Measurements from ENCODE around the gene TRAF2.
"Not testable (repeated sequence)": the region's sequence is repeated elsewhere in the genome, so short reads cannot be mapped to it uniquely, and the experiment has no call there.

The TRAF2 gene

GRCh38 chr9:136858844-136859757, 27.2 kb upstream of the TRAF2 start:
- no peak for DNase-seq

GRCh38 chr9:136860529-136860928, 25.8 kb upstream of the TRAF2 start:
- DNase-seq, result no peak

DNA sequence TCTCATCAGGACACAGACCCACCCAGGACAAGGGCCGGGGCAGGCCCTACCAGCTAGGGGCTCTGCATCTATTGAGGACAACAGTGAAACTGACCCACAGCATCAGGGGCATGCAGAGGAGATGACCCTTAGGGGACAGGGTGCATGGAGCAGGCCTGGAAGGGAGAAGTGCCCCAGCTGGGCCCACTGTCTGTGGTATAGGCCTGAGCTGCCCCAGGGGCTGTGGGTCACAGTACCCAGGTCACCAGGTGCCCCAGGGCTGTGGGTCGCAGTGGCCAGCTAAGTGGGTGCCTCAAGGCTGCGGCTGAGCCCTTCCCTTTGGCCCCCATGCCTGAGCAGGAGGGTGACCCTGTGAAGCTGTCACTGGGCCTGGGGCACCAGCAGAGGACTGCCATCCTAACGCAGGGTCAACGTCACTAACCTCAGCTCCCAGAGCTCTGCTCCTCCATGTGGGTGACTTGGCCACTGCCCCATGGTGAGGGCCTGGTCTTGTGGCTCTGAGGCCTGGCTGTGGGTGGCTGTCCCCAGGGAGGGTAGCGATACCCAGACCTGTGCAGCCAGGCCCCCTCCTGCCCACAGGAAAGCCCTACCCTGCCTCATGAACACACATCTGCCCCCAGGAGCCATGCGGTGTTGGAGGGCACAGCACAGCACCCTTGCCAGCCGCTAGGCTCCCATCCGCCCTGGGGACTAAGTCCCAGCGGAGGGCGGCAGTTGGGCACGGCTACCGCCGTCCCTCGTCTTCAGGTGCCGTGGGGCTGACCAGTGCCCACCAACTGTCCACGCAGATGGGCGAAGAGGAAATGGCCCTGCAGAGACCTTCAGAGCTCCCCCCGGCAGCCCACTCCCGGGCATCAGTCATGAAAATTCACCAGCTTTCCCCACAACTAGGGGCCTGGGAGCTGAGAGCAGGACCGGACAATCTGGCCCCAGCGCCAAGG, 25.1 kb upstream of the TRAF2 start:
- DNase-seq, result no peak

- no peak for DNase-seq
Observed at GRCh38 chr9:136861874-136862457, 24.4 kb upstream of the TRAF2 start.

DNA sequence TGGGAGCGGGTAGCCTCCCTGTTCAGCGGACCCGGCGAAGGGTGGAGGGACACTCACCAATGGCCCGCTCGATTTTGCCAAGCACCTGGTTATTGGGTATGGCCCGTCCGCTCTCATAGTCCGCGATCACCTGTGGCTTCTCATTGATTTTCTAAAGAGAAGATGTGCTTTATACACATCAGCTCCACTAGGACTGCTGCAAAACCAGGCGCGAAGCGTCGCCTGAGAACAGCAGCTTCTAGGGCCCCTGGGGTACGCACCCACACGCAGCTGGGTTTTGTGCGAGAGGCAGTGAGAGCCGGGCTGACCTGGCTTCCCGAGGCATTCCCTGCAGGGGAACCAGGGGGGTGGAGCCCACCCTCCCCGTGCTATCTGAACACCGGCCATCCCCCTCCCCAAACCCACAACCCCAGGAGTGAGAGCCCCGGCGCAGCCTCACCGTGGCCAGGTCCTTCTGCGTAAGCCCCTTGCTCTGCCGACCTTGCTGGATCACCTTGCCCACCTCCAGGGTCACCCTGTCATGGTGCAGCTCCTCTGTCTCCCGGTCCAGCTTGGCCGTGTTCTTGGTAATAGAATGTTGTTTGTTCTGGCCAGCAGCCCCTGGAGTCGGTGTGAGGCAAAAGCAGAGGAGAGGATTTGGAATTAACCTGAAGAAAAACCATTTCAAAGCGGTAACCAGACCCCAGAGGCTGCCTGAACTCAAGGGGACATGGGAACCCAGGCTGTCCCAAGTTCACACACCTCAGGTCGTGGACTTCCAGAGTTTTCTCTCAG, 23.3 kb upstream of the TRAF2 start:
- no peak for DNase-seq

- no peak for DNase-seq
Observed at GRCh38 chr9:136863623-136864273, 22.6 kb upstream of the TRAF2 start.

DNA sequence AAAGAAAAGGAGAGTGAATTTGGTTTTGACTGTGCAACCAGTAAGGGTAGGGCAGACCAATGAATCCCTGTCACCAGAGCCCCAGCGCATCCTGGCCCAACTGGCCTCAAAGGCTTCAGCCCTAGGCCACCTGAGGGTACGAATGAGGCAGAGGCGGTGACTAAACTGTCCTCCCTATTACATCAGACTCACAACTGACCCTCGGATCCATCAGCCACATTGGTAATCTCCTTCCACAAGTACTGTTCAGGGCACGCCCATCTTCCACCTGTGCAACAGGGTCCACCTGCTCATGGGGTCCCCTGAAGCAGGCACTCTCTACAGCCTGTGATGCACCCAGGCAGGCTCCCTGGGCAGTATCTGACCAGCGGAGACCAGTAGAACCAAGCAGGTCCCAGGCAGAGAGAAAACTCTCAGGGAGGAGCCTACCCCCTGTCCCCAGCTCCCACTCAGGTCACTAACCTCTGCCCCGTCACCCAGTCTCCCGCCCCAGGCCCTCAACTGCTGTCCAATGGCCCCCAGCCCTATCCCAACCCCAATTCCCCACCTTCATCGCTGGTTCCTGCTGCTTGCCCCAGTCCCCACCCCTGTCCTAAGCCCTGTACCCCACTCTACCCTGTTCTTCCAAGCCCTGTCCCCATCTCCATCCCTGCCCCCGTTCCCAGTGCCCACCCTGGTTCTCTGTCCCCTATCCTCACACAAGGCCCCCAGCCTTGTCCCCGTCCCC, 21.1 kb upstream of the TRAF2 start:
- peak; percentile 54 for DNase-seq

GRCh38 chr9:136865768-136866103, 20.6 kb upstream of the TRAF2 start:
- DNase-seq, result no peak

GRCh38 chr9:136866898-136867421, 19.4 kb upstream of the TRAF2 start:
- not testable (repeated sequence) for DNase-seq

- DNase-seq, result no peak
Observed at GRCh38 chr9:136867480-136867879, 18.8 kb upstream of the TRAF2 start.

- no peak for DNase-seq
Observed at GRCh38 chr9:136867917-136868316, 18.4 kb upstream of the TRAF2 start.

DNA sequence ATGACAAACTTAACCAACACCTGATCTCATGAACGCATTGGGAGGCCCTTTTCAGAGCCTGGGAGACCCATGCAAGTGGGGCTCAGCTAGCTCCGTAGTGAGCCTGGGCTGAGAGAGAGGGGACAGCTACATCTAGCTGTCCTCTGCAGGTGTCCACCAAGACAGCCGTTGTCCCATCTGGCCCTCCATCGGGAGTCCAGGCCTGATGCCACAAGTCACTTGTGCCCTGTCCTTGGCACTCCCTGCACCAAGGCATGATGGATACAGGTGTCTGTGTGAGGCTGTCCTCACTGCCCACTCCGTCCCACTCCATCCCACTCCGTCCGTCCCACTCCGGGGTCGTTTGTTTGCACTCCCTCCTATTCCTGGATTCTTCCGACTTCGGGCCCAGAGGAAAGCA, 17.7 kb upstream of the TRAF2 start:
- no peak for DNase-seq

GRCh38 chr9:136869611-136870010, 16.7 kb upstream of the TRAF2 start:
- DNase-seq, result not testable (repeated sequence)

DNA sequence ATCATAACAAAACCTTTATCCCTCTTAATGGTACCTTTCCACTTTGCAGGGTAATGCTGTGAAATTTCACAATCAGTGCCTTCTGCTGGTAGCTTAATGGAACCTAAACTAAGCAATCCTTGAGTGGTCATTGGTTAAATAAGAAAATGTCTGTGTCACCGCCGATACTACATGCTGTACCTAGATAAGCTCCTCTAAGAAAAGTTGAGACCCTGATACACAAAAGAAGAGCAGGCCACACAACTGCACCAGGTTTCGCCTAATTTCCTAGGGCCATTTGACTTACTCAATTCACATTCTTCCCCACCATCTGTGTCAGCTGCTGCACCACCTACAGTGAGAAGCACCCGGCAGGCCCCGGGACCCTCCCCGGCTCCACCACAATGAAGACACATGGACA, 11.2 kb upstream of the TRAF2 start:
- no peak for DNase-seq

- no peak for DNase-seq
Observed at GRCh38 chr9:136876476-136876875, 9.8 kb upstream of the TRAF2 start.

GRCh38 chr9:136880651-136881050, 5.7 kb upstream of the TRAF2 start:
- no peak for DNase-seq

DNA sequence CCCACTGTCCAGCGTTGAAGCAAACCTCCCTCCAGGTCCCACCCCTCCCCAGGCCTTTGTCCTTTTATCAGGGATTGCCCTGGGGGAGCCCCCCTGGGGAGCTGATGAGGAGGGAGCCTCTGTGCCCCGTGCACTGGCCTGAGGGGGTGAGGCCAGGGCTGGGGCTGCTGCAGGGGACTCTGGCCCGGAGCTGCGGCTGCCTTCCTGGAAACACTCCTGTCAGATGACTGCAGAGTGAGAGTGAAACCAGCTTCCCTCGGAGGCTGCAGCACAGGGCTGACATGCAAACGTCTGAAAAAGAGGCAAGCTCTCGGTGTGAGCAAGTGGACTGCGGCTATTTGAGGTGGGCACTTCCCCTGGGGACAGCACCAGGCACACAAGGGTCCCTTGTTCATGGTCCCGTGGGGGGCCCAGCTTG, 4.6 kb upstream of the TRAF2 start:
- peak; percentile 86 for DNase-seq

GRCh38 chr9:136882109-136882946, 4.0 kb upstream of the TRAF2 start:
- DNase-seq, result peak; percentile 92

DNA sequence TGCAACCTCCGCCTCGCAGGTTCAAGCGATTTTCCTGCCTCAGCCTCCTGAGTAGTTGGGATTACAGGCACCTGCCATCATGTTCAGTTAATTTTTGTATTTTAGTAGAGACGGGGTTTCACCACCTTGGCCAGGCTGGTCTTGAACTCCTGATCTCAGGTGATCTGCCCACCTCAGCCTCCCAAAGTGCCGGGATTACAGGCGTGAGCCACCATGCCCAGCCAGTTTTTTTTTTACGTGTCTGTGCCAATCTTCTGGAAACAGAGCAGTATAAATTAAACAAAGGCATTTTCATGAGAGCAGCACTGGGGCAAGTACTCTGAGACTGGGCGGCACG, 3.4 kb upstream of the TRAF2 start:
- DNase-seq, result not testable (repeated sequence)

DNA sequence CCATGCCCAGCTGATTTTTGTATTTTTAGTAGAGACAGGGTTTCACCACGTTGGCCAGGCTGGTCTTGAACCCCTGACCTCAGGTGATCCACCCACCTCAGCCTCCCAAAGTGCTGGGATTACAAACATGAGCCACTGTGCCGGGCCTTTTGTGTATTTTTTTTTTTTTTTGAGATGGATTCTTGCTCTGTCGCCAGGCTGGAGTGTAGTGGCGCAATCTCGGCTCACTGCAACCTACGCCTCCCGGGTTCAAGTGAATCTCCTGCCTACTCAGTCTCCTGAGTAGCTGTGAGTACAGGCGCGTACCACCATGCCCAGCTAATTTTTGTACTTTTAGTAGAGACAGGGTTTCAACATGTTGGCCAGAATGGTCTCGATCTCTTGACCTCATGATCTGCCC, 2.6 kb upstream of the TRAF2 start:
- DNase-seq, result not testable (repeated sequence)

Measured in activated CD8-positive, alpha-beta memory T cell treated with anti-CD3 and anti-CD28 coated beads for 24 hours (primary cell).